ENCODE measurements around the gene MTHFSD. TPM values are rescaled to one million over a fixed set of nuclear protein-coding genes. Genes with fewer than 3 reads are reported as not detected.
A peak's percentile ranks its signal among the peaks of the same experiment; 100 is the strongest.
"Not testable (repeated sequence)": the region's sequence is repeated elsewhere in the genome, so short reads cannot be mapped to it uniquely, and the experiment has no call there.

MTHFSD gene
- total RNA-seq, 1 experiment from 2014 or later: 4.7 TPM

DNA sequence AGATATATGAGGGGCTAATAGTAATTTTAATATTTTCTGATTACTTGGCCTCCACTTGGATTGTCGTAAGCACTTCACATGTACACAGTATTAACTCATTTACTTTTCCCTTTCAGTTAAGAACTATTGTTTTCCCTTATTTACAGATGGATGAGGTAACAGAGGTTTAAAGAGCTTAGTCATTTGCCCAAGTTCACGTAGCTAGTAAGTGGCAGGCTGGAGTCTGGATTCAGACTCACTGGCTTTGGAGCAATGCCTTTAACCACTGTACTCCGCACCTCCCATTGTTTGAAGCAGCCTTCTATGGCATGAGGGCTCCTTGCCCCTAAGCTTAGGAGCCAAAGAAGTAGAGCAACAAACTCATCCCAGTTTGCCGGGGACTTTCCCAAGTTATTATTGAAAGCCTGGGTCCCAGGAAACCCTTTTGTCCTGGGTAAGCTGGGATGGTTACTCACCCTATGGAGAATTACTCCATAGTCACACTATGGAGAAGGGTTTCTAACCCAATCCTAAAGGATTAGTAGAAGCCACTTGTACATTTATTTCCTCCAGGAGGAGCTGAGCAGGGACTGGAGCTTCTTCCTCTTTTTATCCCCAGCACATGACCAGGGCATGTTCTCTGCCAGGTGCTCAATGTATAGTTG is 35.6 kb upstream of the MTHFSD start:
- H3K9me3 ChIP-seq (ENCODE audit: control insufficient read depth, low read depth, low read length): no peaks in the 10 kb centered on the region
- no peak overlapping the region for H2AFZ ChIP-seq (ENCODE audit: low read length)
- H3K79me1 ChIP-seq (ENCODE audit: insufficient read depth, low read depth, low read length, poor library complexity, severe bottlenecking): no peaks in the 10 kb centered on the region
- H3K79me2 ChIP-seq (ENCODE audit: insufficient read depth, low read length): no peaks in the 10 kb centered on the region
- no peak overlapping the region for H3T11ph ChIP-seq (ENCODE audit: low read length)
- H3K4me1 ChIP-seq (ENCODE audit: insufficient read depth, low read length): no peaks in the 10 kb centered on the region
- H2BK5ac ChIP-seq (ENCODE audit: insufficient read length, low read length): no peak overlapping the region
- H4K91ac ChIP-seq (ENCODE audit: insufficient read length, low read depth, low read length): no peak overlapping the region
- no peak overlapping the region for H4K5ac ChIP-seq (ENCODE audit: insufficient read length, low read depth, low read length)
- no peaks in the 10 kb centered on the region for H3K36me3 Mint-ChIP-seq (ENCODE audit: insufficient read depth in 1 of 3, low read depth in 3 of 3)
- H3K27me3 ChIP-seq (ENCODE audit: insufficient read depth, low read length): no peaks in the 10 kb centered on the region
- no peak overlapping the region for H2BK15ac ChIP-seq (ENCODE audit: low read depth, low read length)
- H3K9me3 Mint-ChIP-seq: no peaks in the 10 kb centered on the region
- no peak overlapping the region for H2BK20ac ChIP-seq (ENCODE audit: low read depth, low read length, poor library complexity, severe bottlenecking)
- no peaks in the 10 kb centered on the region for H4K20me1 ChIP-seq (ENCODE audit: control insufficient read depth, insufficient read depth, insufficient read length)
- H3K4ac ChIP-seq (ENCODE audit: low read depth, low read length): no peak overlapping the region
- TF ChIP-seq, protein P1, sequence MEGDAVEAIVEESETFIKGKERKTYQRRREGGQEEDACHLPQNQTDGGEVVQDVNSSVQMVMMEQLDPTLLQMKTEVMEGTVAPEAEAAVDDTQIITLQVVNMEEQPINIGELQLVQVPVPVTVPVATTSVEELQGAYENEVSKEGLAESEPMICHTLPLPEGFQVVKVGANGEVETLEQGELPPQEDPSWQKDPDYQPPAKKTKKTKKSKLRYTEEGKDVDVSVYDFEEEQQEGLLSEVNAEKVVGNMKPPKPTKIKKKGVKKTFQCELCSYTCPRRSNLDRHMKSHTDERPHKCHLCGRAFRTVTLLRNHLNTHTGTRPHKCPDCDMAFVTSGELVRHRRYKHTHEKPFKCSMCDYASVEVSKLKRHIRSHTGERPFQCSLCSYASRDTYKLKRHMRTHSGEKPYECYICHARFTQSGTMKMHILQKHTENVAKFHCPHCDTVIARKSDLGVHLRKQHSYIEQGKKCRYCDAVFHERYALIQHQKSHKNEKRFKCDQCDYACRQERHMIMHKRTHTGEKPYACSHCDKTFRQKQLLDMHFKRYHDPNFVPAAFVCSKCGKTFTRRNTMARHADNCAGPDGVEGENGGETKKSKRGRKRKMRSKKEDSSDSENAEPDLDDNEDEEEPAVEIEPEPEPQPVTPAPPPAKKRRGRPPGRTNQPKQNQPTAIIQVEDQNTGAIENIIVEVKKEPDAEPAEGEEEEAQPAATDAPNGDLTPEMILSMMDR (conservative IDR thresholded peaks at IDR 0.05): no peak
- H3K18ac ChIP-seq (ENCODE audit: insufficient read length, low read depth, low read length): no peak overlapping the region
- no peak overlapping the region for H3K23ac ChIP-seq (ENCODE audit: insufficient read length, low read depth, low read length)
- H3K4me3 Mint-ChIP-seq: no peak overlapping the region
- H3K14ac ChIP-seq (ENCODE audit: insufficient read depth, low read length): no peak overlapping the region
- H4K8ac ChIP-seq (replicated peaks; ENCODE audit: insufficient read length, low read depth, low read length): no peak overlapping the region
- no peak overlapping the region for H3K27ac ChIP-seq (ENCODE audit: insufficient read length, low read depth, low read length)
- H2BK12ac ChIP-seq (ENCODE audit: insufficient read length, low read depth, low read length): no peak overlapping the region
- no peak overlapping the region for H3K56ac ChIP-seq (ENCODE audit: insufficient read length, low read depth, low read length)
- no peak overlapping the region for H2AK5ac ChIP-seq (ENCODE audit: insufficient read length, low read length)
- DNase-seq: no peak
- no CpG with 5 or more reads among the region's 4 CpGs for WGBS (ENCODE audit: extremely low coverage, insufficient read length, low lambda C conversion rate)
- no peaks in the 10 kb centered on the region for H3K23me2 ChIP-seq (ENCODE audit: insufficient read length, low read depth, low read length, poor library complexity, severe bottlenecking)
- no peak overlapping the region for H3K27ac Mint-ChIP-seq
- peaks cover 0 to 10% of the 10 kb centered on the region in 2 experiments; a peak in 2 of 4 replicates for H3K4me1 Mint-ChIP-seq
- H3K27me3 Mint-ChIP-seq (ENCODE audit: low read depth): peaks cover 52% of the 10 kb centered on the region
- H3K4me2 ChIP-seq (ENCODE audit: insufficient read depth, insufficient read length, low read length): no peak overlapping the region
- H3K9ac ChIP-seq (ENCODE audit: extremely low read depth, insufficient read length, low read length): no peak overlapping the region
- no peak overlapping the region for H2BK120ac ChIP-seq (ENCODE audit: low read depth, low read length, poor library complexity, severe bottlenecking)

DNA sequence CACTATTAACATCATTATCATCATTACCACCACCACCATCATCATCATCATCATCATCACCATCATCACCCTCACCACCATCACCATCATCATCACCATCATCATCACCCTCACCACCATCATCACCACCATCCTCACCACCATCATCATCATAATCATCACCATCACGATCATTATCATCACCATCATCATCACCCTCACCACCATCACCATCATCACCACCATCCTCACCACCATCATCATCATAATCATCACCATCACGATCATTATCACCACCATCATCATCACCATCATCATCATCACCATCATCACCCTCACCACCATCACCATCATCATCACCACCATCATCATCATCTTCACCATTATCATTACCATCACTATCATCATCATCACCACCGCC is 32.9 kb upstream of the MTHFSD start:
- H3K9ac ChIP-seq (ENCODE audit: extremely low read depth, insufficient read length, low read length); H3K18ac ChIP-seq (ENCODE audit: insufficient read length, low read depth, low read length); H3T11ph ChIP-seq (ENCODE audit: low read length); H2BK5ac ChIP-seq (ENCODE audit: insufficient read length, low read length); H3K4me3 Mint-ChIP-seq; H3K27ac Mint-ChIP-seq; DNase-seq; H3K27me3 ChIP-seq (ENCODE audit: insufficient read depth, low read length); H3K23ac ChIP-seq (ENCODE audit: insufficient read length, low read depth, low read length); H3K4me1 Mint-ChIP-seq; H3K9me3 Mint-ChIP-seq; H2BK20ac ChIP-seq (ENCODE audit: low read depth, low read length, poor library complexity, severe bottlenecking); H3K4me1 ChIP-seq (ENCODE audit: insufficient read depth, low read length); H3K27ac ChIP-seq (ENCODE audit: insufficient read length, low read depth, low read length); H3K4ac ChIP-seq (ENCODE audit: low read depth, low read length); H3K36me3 Mint-ChIP-seq (ENCODE audit: insufficient read depth in 1 of 3, low read depth in 3 of 3); H2BK120ac ChIP-seq (ENCODE audit: low read depth, low read length, poor library complexity, severe bottlenecking); H3K14ac ChIP-seq (ENCODE audit: insufficient read depth, low read length); H2AK5ac ChIP-seq (ENCODE audit: insufficient read length, low read length); H4K5ac ChIP-seq (ENCODE audit: insufficient read length, low read depth, low read length); H3K56ac ChIP-seq (ENCODE audit: insufficient read length, low read depth, low read length); H3K4me2 ChIP-seq (ENCODE audit: insufficient read depth, insufficient read length, low read length); H3K79me2 ChIP-seq (ENCODE audit: insufficient read depth, low read length); H4K91ac ChIP-seq (ENCODE audit: insufficient read length, low read depth, low read length); H2BK12ac ChIP-seq (ENCODE audit: insufficient read length, low read depth, low read length); H3K9me3 ChIP-seq (ENCODE audit: control insufficient read depth, low read depth, low read length); H3K23me2 ChIP-seq (ENCODE audit: insufficient read length, low read depth, low read length, poor library complexity, severe bottlenecking); H2BK15ac ChIP-seq (ENCODE audit: low read depth, low read length); H2AFZ ChIP-seq (ENCODE audit: low read length); H4K20me1 ChIP-seq (ENCODE audit: control insufficient read depth, insufficient read depth, insufficient read length); H3K79me1 ChIP-seq (ENCODE audit: insufficient read depth, low read depth, low read length, poor library complexity, severe bottlenecking): not testable (repeated sequence)
- 100% methylated on average over 3 of the region's 3 CpGs for WGBS (ENCODE audit: extremely low coverage, insufficient read length, low lambda C conversion rate)
- H4K8ac ChIP-seq (replicated peaks; ENCODE audit: insufficient read length, low read depth, low read length): peak overlapping the region; percentile 36
- peaks cover 43% of the 10 kb centered on the region for H3K27me3 Mint-ChIP-seq (ENCODE audit: low read depth)
